ENCODE results near the gene ATP1B3.

Gene ATP1B3

DNA sequence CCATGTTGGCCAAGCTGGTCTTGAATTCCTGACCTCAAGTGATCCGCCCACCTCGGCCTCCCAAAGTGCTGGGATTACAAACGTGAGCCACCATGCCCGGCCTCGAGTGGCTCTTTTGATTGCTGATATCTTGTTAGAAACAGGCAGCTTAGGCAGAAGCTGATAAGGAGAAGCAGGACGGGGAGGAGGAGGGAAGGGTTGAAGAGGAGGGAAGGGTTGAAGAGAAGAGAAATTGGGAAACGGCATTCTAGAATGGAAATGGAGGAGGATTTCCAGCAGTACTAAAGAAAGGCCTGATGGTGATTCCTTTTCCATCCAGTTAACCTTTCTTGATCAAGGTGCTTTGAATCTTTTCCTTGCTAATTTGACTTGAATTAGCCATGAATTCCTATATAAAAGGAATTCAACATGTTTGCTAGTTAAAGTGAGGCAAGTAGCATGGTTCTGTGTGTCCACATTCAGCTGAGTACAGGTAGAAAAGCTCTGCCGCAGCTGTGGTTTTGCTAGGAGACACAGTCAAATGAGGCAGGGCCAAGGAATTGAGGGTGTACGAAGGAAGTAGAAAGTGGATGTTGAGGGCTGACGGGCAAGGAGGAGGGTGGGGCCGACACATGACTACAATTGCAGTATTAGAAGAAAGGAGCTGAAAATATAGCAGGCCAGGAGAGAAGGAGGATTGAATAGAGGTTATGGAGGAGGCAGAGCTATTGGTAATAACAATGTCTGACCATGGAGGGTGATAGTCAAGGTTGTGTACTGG, 27.2 kb upstream of the ATP1B3 start:
- TF ChIP-seq, protein P1, sequence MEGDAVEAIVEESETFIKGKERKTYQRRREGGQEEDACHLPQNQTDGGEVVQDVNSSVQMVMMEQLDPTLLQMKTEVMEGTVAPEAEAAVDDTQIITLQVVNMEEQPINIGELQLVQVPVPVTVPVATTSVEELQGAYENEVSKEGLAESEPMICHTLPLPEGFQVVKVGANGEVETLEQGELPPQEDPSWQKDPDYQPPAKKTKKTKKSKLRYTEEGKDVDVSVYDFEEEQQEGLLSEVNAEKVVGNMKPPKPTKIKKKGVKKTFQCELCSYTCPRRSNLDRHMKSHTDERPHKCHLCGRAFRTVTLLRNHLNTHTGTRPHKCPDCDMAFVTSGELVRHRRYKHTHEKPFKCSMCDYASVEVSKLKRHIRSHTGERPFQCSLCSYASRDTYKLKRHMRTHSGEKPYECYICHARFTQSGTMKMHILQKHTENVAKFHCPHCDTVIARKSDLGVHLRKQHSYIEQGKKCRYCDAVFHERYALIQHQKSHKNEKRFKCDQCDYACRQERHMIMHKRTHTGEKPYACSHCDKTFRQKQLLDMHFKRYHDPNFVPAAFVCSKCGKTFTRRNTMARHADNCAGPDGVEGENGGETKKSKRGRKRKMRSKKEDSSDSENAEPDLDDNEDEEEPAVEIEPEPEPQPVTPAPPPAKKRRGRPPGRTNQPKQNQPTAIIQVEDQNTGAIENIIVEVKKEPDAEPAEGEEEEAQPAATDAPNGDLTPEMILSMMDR (IDR thresholded peaks at IDR 0.05; ENCODE audit: extremely low read depth, insufficient read depth, missing control alignments): no peak
- in situ Hi-C loops (cut with MboI; ENCODE audit: low pct_unique_long_range_greater_than_20kb, low sequenced_read_pairs, unreplicated experiment): no loop called here
- no peak for DNase-seq (ENCODE audit: low spot score)

DNA sequence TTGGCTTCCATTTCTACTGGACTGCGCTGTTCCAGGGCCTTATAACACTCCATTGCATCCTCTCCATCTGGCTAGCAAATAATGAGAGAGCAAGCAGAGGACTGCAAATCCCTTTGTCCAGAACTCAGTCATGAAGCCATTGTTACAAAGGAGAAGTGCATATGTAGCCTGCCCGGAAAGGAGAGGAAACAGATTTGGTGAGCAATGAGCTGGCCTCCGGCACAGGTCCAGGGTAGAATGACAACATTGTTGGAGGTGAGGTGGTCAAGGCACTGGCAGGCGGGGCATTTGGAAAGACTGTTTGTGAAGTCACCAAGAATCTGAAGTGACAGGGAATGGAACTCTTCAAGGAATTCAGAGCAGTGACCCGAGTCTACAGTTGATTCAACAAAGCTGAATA, 25.0 kb upstream of the ATP1B3 start:
- in situ Hi-C loops (cut with MboI; ENCODE audit: low pct_unique_long_range_greater_than_20kb, low sequenced_read_pairs, unreplicated experiment): no loop called here
- TF ChIP-seq, protein P1 (IDR thresholded peaks at IDR 0.05; ENCODE audit: extremely low read depth, insufficient read depth, missing control alignments): no peak
- DNase-seq (ENCODE audit: low spot score): no peak

- DNase-seq (ENCODE audit: low spot score): no peak
- TF ChIP-seq, protein P1 (IDR thresholded peaks at IDR 0.05; ENCODE audit: extremely low read depth, insufficient read depth, missing control alignments): no peak
- in situ Hi-C loops (cut with MboI; ENCODE audit: low pct_unique_long_range_greater_than_20kb, low sequenced_read_pairs, unreplicated experiment): no loop called here
Measured at GRCh38 chr3:141853081-141853601, 23.3 kb upstream of the ATP1B3 start.

DNA sequence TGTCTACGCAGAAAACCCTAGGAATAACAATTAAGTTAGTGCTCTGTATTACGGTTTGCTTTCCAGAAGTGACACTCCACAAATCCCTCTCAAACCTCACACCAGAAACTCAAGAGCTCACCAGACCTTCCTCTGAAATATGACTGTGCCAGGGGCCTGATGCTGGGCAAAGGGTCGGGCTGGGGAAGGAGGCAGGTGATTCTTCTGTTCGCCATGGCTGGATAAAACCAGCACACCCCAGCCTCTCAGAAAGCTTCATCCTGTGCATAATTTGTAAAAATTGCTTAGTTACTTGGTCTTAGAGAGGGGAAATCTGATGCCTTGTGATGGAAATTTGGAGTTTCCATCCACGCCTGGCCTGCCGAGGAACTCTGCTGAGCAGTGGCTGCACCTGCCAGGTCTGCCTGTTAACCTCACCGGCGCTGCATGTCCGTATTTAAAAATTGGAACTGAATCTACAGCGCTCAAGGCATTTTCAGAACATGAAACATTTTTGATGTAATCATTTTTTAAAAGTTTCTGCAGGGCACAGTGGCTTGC, 22.7 kb upstream of the ATP1B3 start:
- in situ Hi-C loops (cut with MboI; ENCODE audit: low pct_unique_long_range_greater_than_20kb, low sequenced_read_pairs, unreplicated experiment): no loop called here
- TF ChIP-seq, protein P1 (IDR thresholded peaks at IDR 0.05; ENCODE audit: extremely low read depth, insufficient read depth, missing control alignments): no peak
- no peak for DNase-seq (ENCODE audit: low spot score)

GRCh38 chr3:141854599-141854998, 21.8 kb upstream of the ATP1B3 start:
- in situ Hi-C loops (cut with MboI; ENCODE audit: low pct_unique_long_range_greater_than_20kb, low sequenced_read_pairs, unreplicated experiment): no loop called here
- DNase-seq (ENCODE audit: low spot score): no peak
- TF ChIP-seq, protein P1 (IDR thresholded peaks at IDR 0.05; ENCODE audit: extremely low read depth, insufficient read depth, missing control alignments): no peak

DNA sequence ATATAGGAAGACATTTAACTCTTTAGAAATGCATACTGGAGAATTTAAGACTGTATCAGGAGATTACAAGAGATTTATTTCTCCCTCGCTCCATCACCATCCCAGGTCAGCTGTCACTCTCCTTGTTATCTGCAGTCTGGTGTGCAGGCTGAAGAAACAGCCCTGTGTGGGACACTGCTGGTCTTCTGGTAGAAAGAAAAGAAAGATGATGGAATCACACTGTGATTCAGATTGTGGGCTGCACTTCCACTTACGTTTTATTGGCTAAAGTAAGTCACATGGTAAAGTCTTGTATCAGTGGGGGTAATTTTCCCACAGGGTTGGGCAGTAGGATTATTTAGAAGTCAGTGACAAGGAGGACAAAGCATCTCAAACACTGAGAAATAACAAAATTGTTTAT, 18.1 kb upstream of the ATP1B3 start:
- TF ChIP-seq, protein P1 (IDR thresholded peaks at IDR 0.05; ENCODE audit: extremely low read depth, insufficient read depth, missing control alignments): no peak
- DNase-seq (ENCODE audit: low spot score): no peak
- in situ Hi-C loops (cut with MboI; ENCODE audit: low pct_unique_long_range_greater_than_20kb, low sequenced_read_pairs, unreplicated experiment): no loop called here

Measured in GM13977 (cell line).